ENCODE data around the gene UROC1. TPM values are rescaled to one million over a fixed set of nuclear protein-coding genes. Genes with fewer than 3 reads are reported as not detected.
A peak's percentile ranks its signal among the peaks of the same experiment; 100 is the strongest.

The UROC1 gene
- total and polyA plus RNA-seq, 8 donors = 0.09 TPM; not detected in 7

GRCh38 chr3:126442094-126442855 is 75.3 kb downstream of the UROC1 start:
- Histone ChIP-seq H3K9me3 (no peaks in the 10 kb centered on the region), H3K27me3 (no peaks in the 10 kb centered on the region), H3K36me3 (peaks cover 0 to 38% (median 4%) of the 10 kb centered on the region in 3 donors), H3K4me3 (no peak overlapping the region), H3K27ac (no peak overlapping the region), H3K4me1 (peaks cover 0 to 4% (median 0%) of the 10 kb centered on the region in 3 donors)
- TF ChIP-seq CTCF (IDR thresholded peaks at IDR 0.05) = no peak
- FAIRE-seq = no peak
- no peak for ATAC-seq
- WGBS, 2 donors = 91% methylated on average over 13 of the region's 13 CpGs
- peak in 2 of 6 donors; percentile 8 to 16 for DNase-seq
- intact Hi-C loops (cut with DNase I) = no loop called here

GRCh38 chr3:126441256-126441880 is 76.2 kb downstream of the UROC1 start:
- 92 to 94% methylated on average over 20 of the region's 20 CpGs for WGBS, 2 donors
- peaks cover 0 to 47% (median 4%) of the 10 kb centered on the region in 3 donors for H3K36me3 ChIP-seq

GRCh38 chr3:126440709-126440995 is 76.9 kb downstream of the UROC1 start:
- DNase-seq (peak in 1 of 6 donors; percentile 8), FAIRE-seq (no peak), ATAC-seq (no peak)
- WGBS, 2 donors = 93 to 95% methylated on average over 9 of the region's 9 CpGs
- Histone ChIP-seq H3K4me3 (no peak overlapping the region), H3K36me3 (peaks cover 0 to 51% (median 4%) of the 10 kb centered on the region in 3 donors), H3K4me1 (peaks cover 0 to 3% (median 0%) of the 10 kb centered on the region in 3 donors), H3K9me3 (no peaks in the 10 kb centered on the region), H3K27ac (no peak overlapping the region), H3K27me3 (no peaks in the 10 kb centered on the region)
- no peak for TF ChIP-seq CTCF (IDR thresholded peaks at IDR 0.05)
- intact Hi-C loops (cut with DNase I) = no loop called here

More at GRCh38 chr3:126441256-126441880, 76.2 kb downstream of the UROC1 start:
- DNase-seq (peak in 1 of 6 donors; percentile 9), ATAC-seq (no peak), FAIRE-seq (no peak)
- H3K4me3 ChIP-seq = no peak overlapping the region
- H3K27ac ChIP-seq = no peak overlapping the region
- no peaks in the 10 kb centered on the region for H3K27me3 ChIP-seq
- peaks cover 0 to 4% (median 0%) of the 10 kb centered on the region in 3 donors for H3K4me1 ChIP-seq
- H3K9me3 ChIP-seq = no peaks in the 10 kb centered on the region
- intact Hi-C loops (cut with DNase I) = no loop called here
- no peak for TF ChIP-seq CTCF (IDR thresholded peaks at IDR 0.05)

- DNase-seq (peak in 2 of 6 donors; percentile 3 to 6), FAIRE-seq (no peak), ATAC-seq (no peak)
- Histone ChIP-seq H3K4me1 (no peaks in the 10 kb centered on the region), H3K27ac (no peak overlapping the region), H3K9me3 (no peaks in the 10 kb centered on the region), H3K27me3 (no peaks in the 10 kb centered on the region), H3K36me3 (peaks cover 0 to 51% (median 4%) of the 10 kb centered on the region in 3 donors), H3K4me3 (no peak overlapping the region)
- 88 to 97% methylated on average over 12 of the region's 12 CpGs for WGBS, 2 donors
- no peak for TF ChIP-seq CTCF (IDR thresholded peaks at IDR 0.05)
- intact Hi-C loops (cut with DNase I) = no loop called here
Observed at GRCh38 chr3:126439968-126440708, 77.4 kb downstream of the UROC1 start.
